Cardiac muscle cell (in vitro differentiated cells and primary cell): Measurements from ENCODE around the gene FLCN. TPM values are rescaled to one million over a fixed set of nuclear protein-coding genes. Genes with fewer than 3 reads are reported as not detected.
"Not testable (repeated sequence)": the region's sequence is repeated elsewhere in the genome, so short reads cannot be mapped to it uniquely, and the experiment has no call there.

Experiments used
- DNase-seq, 2 donors: peaks; one replicate each; pipeline versions ENCODE4 v3.0.0 to v3.0.0-alpha.2; 2010 to 2017; ENCODE audit warnings: low read depth in 1 of 2, low spot score in 1 of 2
- H3K27ac ChIP-seq: fragments of 200-600 bp; sonication (generic); 2 replicates; pipeline ENCODE4 v1.5.1; 2016
- H3K27me3 ChIP-seq: fragments of 200-600 bp; sonication (generic); 2 replicates; pipeline ENCODE4 v1.6.0; 2016; ENCODE audit warnings: control low read depth
- H3K36me3 ChIP-seq: fragments of 200-600 bp; sonication (generic); 2 replicates; pipeline ENCODE4 v1.5.1; 2016; ENCODE audit warnings: control low read depth
- H3K4me1 ChIP-seq: fragments of 200-600 bp; sonication (generic); 2 replicates; pipeline ENCODE4 v1.8.1; 2017; ENCODE audit warnings: low read depth, mild to moderate bottlenecking, mixed run types
- H3K4me3 ChIP-seq: fragments of 200-600 bp; sonication (generic); 2 replicates; pipeline ENCODE4 v1.5.1; 2016; ENCODE audit warnings: mild to moderate bottlenecking
- H3K9me3 ChIP-seq: fragments of 200-600 bp; sonication (generic); 2 replicates; pipeline ENCODE4 v1.5.1; 2017; ENCODE audit warnings: low read depth, mild to moderate bottlenecking, control low read depth
- CTCF ChIP-seq: IDR thresholded peaks from 2 replicates; pipeline ENCODE4 v1.5.1; 2012; ENCODE audit warnings: low read depth, mild to moderate bottlenecking, low read length
- polyA plus RNA-seq: library from polyadenylated mRNA; unstranded; fragments of >200 nt; fragmentation: Nextera tagmentation; extraction: Ambion mirVana; gene quantifications from 2 replicates; pipeline ENCODE4 v1.2.1, GENCODE V29; 2016
- total RNA-seq: library from RNA; depleted of rRNA; stranded (reverse); fragments of >200 nt; gene quantifications from 2 replicates; pipeline ENCODE4 v1.2.3, GENCODE V29; 2016

The FLCN gene
- total and polyA plus RNA-seq, 2 experiments from 2014 or later: 12.8 to 34.2 TPM

DNA sequence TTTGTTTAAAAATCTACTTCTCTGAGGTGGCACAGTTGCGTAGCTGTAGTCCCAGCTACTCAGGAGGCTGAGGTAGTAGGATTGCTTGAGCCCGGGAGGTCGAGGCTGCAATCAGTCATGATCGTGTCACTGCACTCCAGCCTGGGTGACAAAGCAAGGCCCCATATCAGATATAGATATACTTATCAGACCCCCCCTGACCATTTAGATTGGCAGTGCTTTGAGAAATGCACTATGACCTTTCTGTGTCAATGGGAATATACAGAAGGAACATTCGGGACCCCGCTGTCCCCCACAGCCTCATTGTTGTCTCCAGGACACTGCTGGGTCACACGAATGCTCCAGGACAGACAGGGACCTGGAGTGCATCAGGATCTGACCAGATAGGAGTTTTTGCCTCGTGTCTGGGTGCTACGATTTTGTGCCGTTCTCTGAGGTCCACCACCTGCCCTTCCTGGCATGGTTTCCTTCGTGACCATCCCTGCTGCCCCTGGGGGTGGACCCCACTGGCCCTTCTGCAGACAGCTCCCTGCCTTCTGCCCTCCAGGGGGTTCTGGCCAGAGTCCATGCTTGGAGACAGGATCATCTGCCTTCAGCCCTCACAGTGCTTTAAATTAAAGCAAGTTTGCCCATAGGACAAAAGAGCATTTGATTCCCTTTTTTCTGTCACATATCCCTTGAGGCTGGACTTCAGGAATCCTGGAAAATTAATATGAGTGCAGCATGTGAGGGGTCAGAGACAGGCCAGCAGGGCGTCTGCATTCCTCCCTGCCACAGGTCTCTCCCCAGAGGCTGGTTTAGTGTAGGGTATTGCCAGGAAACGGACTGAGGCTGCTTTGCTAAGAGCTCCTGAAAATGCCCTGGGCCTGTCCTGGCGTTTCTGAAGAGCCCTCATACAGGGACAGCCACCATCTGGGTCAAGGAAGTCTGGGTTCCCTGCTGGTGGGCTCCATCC lies 50.1 kb downstream of the FLCN start:
- DNase-seq: peak; percentile 27 to 29
- Histone ChIP-seq H3K4me1 (peaks cover 51% of the 10 kb centered on the region), H3K27me3 (no peaks in the 10 kb centered on the region), H3K4me3 (no peak overlapping the region), H3K9me3 (no peaks in the 10 kb centered on the region), H3K36me3 (no peaks in the 10 kb centered on the region), H3K27ac (peak overlapping the region; percentile 67)
- TF ChIP-seq CTCF: no peak

DNA sequence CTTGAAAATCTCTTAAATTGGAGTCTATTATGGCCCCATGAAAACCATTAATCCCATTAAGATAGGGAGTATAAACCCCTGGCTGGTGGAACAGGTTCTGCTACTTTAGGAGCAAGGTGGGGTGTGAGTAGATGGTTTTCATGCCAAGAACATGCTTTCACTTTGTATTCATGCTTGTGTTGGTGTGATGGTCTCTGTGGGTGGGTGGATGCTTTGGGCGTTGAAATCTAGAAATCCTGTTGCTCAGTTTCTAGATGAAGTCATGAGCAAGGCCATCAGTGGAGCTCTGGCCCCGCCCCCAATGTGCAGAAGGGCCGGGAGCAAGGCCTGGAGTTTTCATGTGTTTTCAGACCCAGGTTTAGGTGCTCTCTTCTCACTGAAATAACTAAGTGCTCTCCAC lies 50.9 kb downstream of the FLCN start:
- Histone ChIP-seq H3K9me3 (no peaks in the 10 kb centered on the region), H3K4me1 (peaks cover 51% of the 10 kb centered on the region), H3K27me3 (no peaks in the 10 kb centered on the region), H3K4me3 (no peak overlapping the region), H3K36me3 (no peaks in the 10 kb centered on the region), H3K27ac (peak overlapping the region; percentile 67)
- no peak for TF ChIP-seq CTCF
- DNase-seq: peak in 1 of 2 donors; percentile 24

DNA sequence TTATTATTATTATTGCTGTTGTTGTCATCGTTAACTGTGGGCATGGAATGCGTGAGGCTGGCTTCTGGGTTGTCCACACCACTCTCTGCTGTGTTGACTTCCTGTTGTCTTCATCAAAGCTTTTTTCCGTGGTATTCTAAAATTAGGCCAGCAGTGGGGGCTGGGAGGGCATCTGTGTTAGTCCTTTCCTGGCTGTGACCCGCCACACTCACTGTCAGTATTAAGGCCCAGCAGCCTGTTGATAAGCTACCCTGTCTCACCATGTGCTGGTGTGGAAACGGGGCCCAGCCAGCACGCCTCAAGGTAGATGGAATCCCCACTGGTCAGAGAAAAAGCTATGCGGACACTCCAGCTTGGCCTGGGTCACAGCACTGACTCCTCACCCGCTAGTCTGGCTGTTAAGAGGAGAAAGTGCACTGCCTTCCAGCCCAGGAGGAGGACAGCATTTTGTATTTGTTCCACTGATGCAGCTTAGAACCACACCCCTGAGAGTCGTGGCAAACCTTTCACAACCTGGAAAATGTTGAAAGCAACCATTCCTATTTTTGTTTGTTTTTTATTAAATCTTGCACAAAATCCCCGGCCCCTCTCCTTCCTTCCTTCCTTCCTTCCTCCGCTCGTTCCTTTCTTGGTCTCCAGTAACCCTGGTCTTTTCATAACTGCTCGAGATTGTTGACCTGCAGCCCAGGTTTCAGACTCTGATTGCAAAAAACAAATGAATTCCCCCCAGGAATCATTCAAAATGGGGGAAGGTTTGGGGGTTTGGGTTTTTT lies 51.8 kb downstream of the FLCN start:
- not testable (repeated sequence) for H3K36me3 ChIP-seq, H3K9me3 ChIP-seq, H3K27me3 ChIP-seq, H3K4me3 ChIP-seq
- DNase-seq: peak in 1 of 2 donors; percentile 52
- Histone ChIP-seq H3K27ac (peak overlapping the region; percentile 67), H3K4me1 (peaks cover 47% of the 10 kb centered on the region)

GRCh38 chr17:17183744-17184143 lies 53.2 kb downstream of the FLCN start:
- Histone ChIP-seq H3K36me3 (peaks cover 10% of the 10 kb centered on the region), H3K4me1 (peaks cover 41% of the 10 kb centered on the region), H3K27me3 (no peaks in the 10 kb centered on the region), H3K4me3 (no peak overlapping the region), H3K27ac (peak overlapping the region; percentile 67), H3K9me3 (no peaks in the 10 kb centered on the region)
- no peak for TF ChIP-seq CTCF
- peak in 1 of 2 donors; percentile 60 for DNase-seq

DNA sequence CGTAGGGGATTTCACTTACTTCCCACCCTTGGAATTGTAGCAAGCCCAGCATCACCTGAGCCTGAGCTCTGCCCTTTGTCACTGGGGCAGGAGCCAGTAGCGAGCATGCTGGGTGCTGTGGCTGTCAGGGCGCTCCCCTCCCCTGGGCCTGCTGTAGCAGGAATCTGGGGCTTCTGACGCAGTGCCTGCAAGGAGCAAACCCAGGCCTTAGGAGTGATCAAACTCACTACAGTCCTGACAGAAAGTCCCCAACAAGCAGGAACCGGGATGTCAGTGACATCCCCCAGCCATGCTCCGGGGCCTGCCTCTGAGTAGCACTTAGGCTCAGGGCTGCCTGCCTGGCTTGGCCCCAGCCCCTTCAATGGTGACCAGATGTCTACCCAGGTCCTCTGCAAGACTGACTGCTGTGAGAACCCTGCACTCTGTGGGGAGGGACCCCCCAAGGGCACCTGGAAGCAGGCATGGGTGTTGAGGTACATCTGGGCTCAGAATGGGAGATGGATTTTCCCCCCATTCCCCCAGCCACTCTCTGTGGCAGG lies 54.3 kb downstream of the FLCN start:
- TF ChIP-seq CTCF: no peak

More for the DNA sequence above, 54.3 kb downstream of the FLCN start:
- H3K4me3 ChIP-seq: no peak overlapping the region
- H3K27ac ChIP-seq: peak overlapping the region; percentile 35
- DNase-seq: no peak
- peaks cover 18% of the 10 kb centered on the region for H3K36me3 ChIP-seq
- peaks cover 41% of the 10 kb centered on the region for H3K4me1 ChIP-seq
- H3K27me3 ChIP-seq: no peaks in the 10 kb centered on the region
- no peaks in the 10 kb centered on the region for H3K9me3 ChIP-seq
